Spleen (tissue), 11 donors: ENCODE measurements around the gene GAL3ST2. TPM values are rescaled to one million over a fixed set of nuclear protein-coding genes. Genes with fewer than 3 reads are reported as not detected.
"Not testable (repeated sequence)": the region's sequence is repeated elsewhere in the genome, so short reads cannot be mapped to it uniquely, and the experiment has no call there.

ENCODE experiments used
- DNase-seq: peaks from one replicate; pipeline ENCODE4 v3.0.0-alpha.2; 2020
- H3K27ac ChIP-seq, 8 donors: fragments of 200-600 bp; sonication (generic) in 7 of 8; 1 replicate in 4 of 8; 2 replicates in 4 of 8; pipeline versions ENCODE4 v1.5.0 to v1.8.0; 2016 to 2021; ENCODE audit warnings: inconsistent platforms in 4 of 8, mild to moderate bottlenecking in 4 of 8, moderate library complexity in 1 of 8
- H3K27me3 ChIP-seq, 7 donors: fragments of 200-600 bp; sonication (generic) in 6 of 7; replicated peaks in 1 of 7; 1 replicate in 4 of 7; 2 replicates in 3 of 7; pipeline versions ENCODE4 v1.5.0 to v1.8.0; 2016 to 2021; ENCODE audit warnings: inconsistent platforms in 3 of 7, mild to moderate bottlenecking in 1 of 7
- H3K36me3 ChIP-seq, 6 donors: fragments of 200-600 bp; sonication (generic) in 5 of 6; 1 replicate in 4 of 6; 2 replicates in 2 of 6; pipeline versions ENCODE4 v1.5.0 to v1.8.0; 2016 to 2021; ENCODE audit warnings: inconsistent platforms in 2 of 6
- H3K4me1 ChIP-seq, 6 donors: fragments of 200-600 bp; sonication (generic) in 5 of 6; 1 replicate in 3 of 6; 2 replicates in 3 of 6; pipeline versions ENCODE4 v1.5.0 to v1.8.0; 2016 to 2021; ENCODE audit warnings: inconsistent platforms in 3 of 6
- H3K4me3 ChIP-seq, 8 donors: fragments of 200-600 bp; sonication (generic) in 7 of 8; 1 replicate in 4 of 8; 2 replicates in 4 of 8; pipeline versions ENCODE4 v1.5.0 to v1.8.0; 2016 to 2021; ENCODE audit warnings: inconsistent platforms in 4 of 8, mild to moderate bottlenecking in 4 of 8, moderate library complexity in 2 of 8
- H3K9me3 ChIP-seq, 8 donors: fragments of 200-600 bp; sonication (generic) in 7 of 8; 1 replicate in 4 of 8; 2 replicates in 4 of 8; pipeline versions ENCODE4 v1.5.0 to v1.8.0; 2016 to 2021; ENCODE audit warnings: inconsistent platforms in 4 of 8
- CTCF ChIP-seq, 11 experiments: fragments of 200-600 bp in 7 of 11; fragments of 450-650 bp in 4 of 11; sonication (generic) in 4 of 11; IDR thresholded peaks in 8 of 11; conservative IDR thresholded peaks in 3 of 11; 1 replicate in 7 of 11; 2 replicates in 4 of 11; pipeline versions ENCODE4 v1.4.0 to v1.8.0; 2016 to 2021; ENCODE audit warnings: antibody characterized with exemption in 11 of 11, inconsistent platforms in 4 of 11, mild to moderate bottlenecking in 1 of 11
- POLR2A ChIP-seq, 3 donors: fragments of 450-650 bp; IDR thresholded peaks; one replicate each; pipeline ENCODE4 v1.5.1; 2017; ENCODE audit warnings: antibody characterized with exemption in 3 of 3, mild to moderate bottlenecking in 1 of 3
- POLR2AphosphoS5 ChIP-seq, 3 donors: sonication (generic); formaldehyde crosslinking; IDR thresholded peaks; one replicate each; pipeline ENCODE4 v1.5.1; 2017; ENCODE audit warnings: antibody characterized with exemption in 3 of 3
- WGBS, 5 donors: extraction: QIAGEN DNeasy Blood & Tissue Kit in 3 of 5; methylation state at CpG; one replicate each; pipeline versions ENCODE4 v1.1.5 to v1.1.7; 2013 to 2018; 5-methylcytosine and 5-hydroxymethylcytosine counted together
- intact Hi-C: fragments of 100-400 bp; cut with DNase I; formaldehyde crosslinking; loops from one replicate; pipeline ENCODE4 v1.15.0; 2023; ENCODE audit warnings: low total_unique reads
- polyA plus RNA-seq, 3 donors: library from polyadenylated mRNA; stranded (reverse); fragments of 200-250 nt; gene quantifications; one replicate each; pipeline ENCODE4 v1.2.1, GENCODE V29; 2013
- total RNA-seq, 7 donors: library from RNA; depleted of rRNA in 3 of 7; stranded (reverse); fragments of >200 nt in 3 of 7; fragmentation: NEBNext Ultra II Directional in 4 of 7; extraction: Animal tissue kit (Norgen Biotek cat#: 25700) in 4 of 7; gene quantifications; one replicate each; pipeline versions ENCODE4 v1.1.0 to v1.2.1, GENCODE V29; 2016 to 2021
- donor health status: healthy with polysubstance abuse.
- donor health status: DM: no; HTN: no; CAD: no; lungs with moderate emphysema.
- donor health status: DM: no; HTN: no; CAD: no.
- donor health status: Bipolar disorder and iron deficiency.
- donor health status: healthy.
- donor health status: DM: no; HTN: no; CAD: no.
- donor health status: DM: yes; HTN: yes; CAD: no.

The GAL3ST2 gene
- total and polyA plus RNA-seq, 10 donors = 0.25 to 0.85 TPM; not detected in 8

- Histone ChIP-seq H3K27ac (no peak overlapping the region), H3K9me3 (no peaks in the 10 kb centered on the region), H3K4me3 (no peak overlapping the region), H3K4me1 (peaks cover 12 to 22% (median 19%) of the 10 kb centered on the region in 6 donors), H3K27me3 (peaks cover 0 to 30% (median 21%) of the 10 kb centered on the region in 7 donors), H3K36me3 (no peaks in the 10 kb centered on the region)
- peak; percentile 61 for DNase-seq
- TF ChIP-seq POLR2AphosphoS5 (IDR thresholded peaks at IDR 0.05) (no peak), POLR2A (IDR thresholded peaks at IDR 0.05) (no peak), CTCF (IDR thresholded peaks at IDR 0.05 in 8 of 11, conservative IDR thresholded peaks at IDR 0.05 in 3 of 11) (no peak)
- WGBS, 5 donors = 72 to 91% (median 82%) methylated on average over 7 to 10 of the region's 10 CpGs
- intact Hi-C loops = no loop called here
Observed at GRCh38 chr2:241799522-241800197, 23.0 kb downstream of the GAL3ST2 start.

GRCh38 chr2:241800198-241800903 is 23.7 kb downstream of the GAL3ST2 start:
- WGBS, 5 donors = 83 to 89% (median 86%) methylated on average over 35 of the region's 35 CpGs
- peaks cover 14 to 25% (median 22%) of the 10 kb centered on the region in 6 donors for H3K4me1 ChIP-seq
- intact Hi-C loops, H3K4me3 ChIP-seq, H3K36me3 ChIP-seq, H3K27ac ChIP-seq, H3K9me3 ChIP-seq: not testable (repeated sequence)
- peaks cover 0 to 34% (median 24%) of the 10 kb centered on the region in 7 donors for H3K27me3 ChIP-seq
- DNase-seq = peak; percentile 69

GRCh38 chr2:241801611-241802420 is 25.2 kb downstream of the GAL3ST2 start:
- intact Hi-C loops = no loop called here
- Histone ChIP-seq H3K27ac (no peak overlapping the region), H3K4me3 (no peak overlapping the region), H3K27me3 (peaks cover 0 to 34% (median 24%) of the 10 kb centered on the region in 7 donors), H3K36me3 (no peaks in the 10 kb centered on the region), H3K9me3 (no peaks in the 10 kb centered on the region), H3K4me1 (peaks cover 14 to 25% (median 22%) of the 10 kb centered on the region in 6 donors)
- 81 to 88% (median 87%) methylated on average over 30 to 44 of the region's 44 CpGs for WGBS, 5 donors
- DNase-seq = peak; percentile 71
- no peak for TF ChIP-seq POLR2AphosphoS5 (IDR thresholded peaks at IDR 0.05)
- TF ChIP-seq POLR2A (IDR thresholded peaks at IDR 0.05) = no peak
- TF ChIP-seq CTCF (IDR thresholded peaks at IDR 0.05 in 8 of 11, conservative IDR thresholded peaks at IDR 0.05 in 3 of 11) = no peak

DNA sequence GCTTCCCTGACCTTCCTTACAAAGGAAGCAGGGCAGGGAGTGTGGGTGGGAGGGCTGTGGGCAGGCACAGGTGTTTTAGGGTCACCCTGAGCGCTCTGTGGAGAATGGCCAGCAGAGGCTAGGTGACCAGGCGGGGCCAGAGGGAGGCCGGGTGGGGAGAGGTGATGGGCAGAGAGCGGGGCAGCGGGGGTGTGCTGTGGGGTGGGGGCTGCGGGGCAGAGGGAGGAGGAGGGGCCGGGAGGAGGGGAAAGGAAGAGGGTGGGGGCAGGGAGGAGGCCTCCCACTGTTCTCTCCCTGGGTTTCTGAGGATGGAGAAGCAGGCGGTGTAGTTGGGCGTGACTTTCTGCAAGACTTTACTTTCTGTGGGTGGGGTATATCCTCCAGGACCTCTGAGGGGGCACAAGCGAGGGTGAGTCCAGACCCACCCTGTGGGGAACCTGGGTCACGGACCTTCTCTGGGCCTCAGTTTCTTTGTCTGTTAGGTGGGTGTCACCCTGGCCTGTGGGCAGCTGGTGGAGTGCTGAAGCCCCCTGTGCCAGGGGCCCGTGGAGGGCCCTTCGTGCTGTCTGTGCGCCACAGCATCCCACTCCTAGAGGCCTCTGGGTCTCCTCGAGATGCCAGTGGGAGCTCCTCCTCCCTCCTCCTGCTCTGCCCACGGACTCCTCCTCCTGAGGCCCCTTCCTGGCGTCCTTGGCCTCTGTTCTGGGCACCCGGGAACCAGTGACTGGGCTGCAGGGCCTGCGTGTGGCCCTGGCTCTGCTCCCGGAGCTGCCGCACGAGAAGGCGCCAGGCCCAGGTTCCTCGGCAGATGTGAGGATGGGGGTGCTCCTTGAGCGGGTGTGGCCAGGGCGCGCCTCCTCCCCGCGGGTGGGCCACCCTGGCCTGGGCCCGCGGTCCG is 26.0 kb downstream of the GAL3ST2 start:
- H3K36me3 ChIP-seq = no peaks in the 10 kb centered on the region
- peak overlapping the region in 4 of 8 donors; percentile 45 to 74 (median 53) for H3K4me3 ChIP-seq
- 48 to 67% (median 60%) methylated on average over 26 to 32 of the region's 32 CpGs for WGBS, 5 donors
- intact Hi-C loops = no loop called here
- H3K9me3 ChIP-seq = no peaks in the 10 kb centered on the region
- no peak for DNase-seq
- H3K27me3 ChIP-seq = peaks cover 0 to 34% (median 24%) of the 10 kb centered on the region in 7 donors
- H3K27ac ChIP-seq = peak overlapping the region in 1 of 8 donors; percentile 26
- no peak for TF ChIP-seq POLR2A (IDR thresholded peaks at IDR 0.05)
- no peak for TF ChIP-seq CTCF (IDR thresholded peaks at IDR 0.05 in 8 of 11, conservative IDR thresholded peaks at IDR 0.05 in 3 of 11)
- TF ChIP-seq POLR2AphosphoS5 (IDR thresholded peaks at IDR 0.05) = no peak
- peaks cover 14 to 25% (median 22%) of the 10 kb centered on the region in 6 donors for H3K4me1 ChIP-seq
